ENCODE data around the gene LSAMP.

The LSAMP gene

DNA sequence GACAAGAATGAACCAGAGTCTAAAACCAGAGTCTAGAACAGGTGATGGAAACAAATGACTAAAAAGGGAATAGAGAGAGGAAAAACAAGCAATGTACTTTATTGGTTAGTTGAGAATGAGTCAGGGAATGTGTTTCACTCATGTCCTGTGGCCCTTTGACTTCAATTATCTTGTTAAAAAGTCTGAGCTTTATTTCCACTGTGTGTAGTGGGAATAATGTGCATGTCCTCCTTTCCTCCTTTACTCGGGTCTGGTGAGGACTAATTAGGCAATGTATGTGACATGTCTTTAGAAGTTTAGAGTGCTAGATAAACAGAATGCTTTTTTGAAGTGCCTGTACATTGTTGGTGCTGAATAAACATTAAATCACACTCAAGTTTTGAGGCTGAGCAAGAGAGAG, 21.3 kb downstream of the LSAMP start:
- TF ChIP-seq, protein P1, sequence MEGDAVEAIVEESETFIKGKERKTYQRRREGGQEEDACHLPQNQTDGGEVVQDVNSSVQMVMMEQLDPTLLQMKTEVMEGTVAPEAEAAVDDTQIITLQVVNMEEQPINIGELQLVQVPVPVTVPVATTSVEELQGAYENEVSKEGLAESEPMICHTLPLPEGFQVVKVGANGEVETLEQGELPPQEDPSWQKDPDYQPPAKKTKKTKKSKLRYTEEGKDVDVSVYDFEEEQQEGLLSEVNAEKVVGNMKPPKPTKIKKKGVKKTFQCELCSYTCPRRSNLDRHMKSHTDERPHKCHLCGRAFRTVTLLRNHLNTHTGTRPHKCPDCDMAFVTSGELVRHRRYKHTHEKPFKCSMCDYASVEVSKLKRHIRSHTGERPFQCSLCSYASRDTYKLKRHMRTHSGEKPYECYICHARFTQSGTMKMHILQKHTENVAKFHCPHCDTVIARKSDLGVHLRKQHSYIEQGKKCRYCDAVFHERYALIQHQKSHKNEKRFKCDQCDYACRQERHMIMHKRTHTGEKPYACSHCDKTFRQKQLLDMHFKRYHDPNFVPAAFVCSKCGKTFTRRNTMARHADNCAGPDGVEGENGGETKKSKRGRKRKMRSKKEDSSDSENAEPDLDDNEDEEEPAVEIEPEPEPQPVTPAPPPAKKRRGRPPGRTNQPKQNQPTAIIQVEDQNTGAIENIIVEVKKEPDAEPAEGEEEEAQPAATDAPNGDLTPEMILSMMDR (IDR thresholded peaks at IDR 0.05; ENCODE audit: control insufficient read depth, insufficient read depth, low read depth, low read length, missing control alignments) = no peak
- DNase-seq (ENCODE audit: low read depth) = no peak
- no peak overlapping the region for H3K4me3 ChIP-seq (ENCODE audit: control insufficient read depth, low read depth, low read length)

DNA sequence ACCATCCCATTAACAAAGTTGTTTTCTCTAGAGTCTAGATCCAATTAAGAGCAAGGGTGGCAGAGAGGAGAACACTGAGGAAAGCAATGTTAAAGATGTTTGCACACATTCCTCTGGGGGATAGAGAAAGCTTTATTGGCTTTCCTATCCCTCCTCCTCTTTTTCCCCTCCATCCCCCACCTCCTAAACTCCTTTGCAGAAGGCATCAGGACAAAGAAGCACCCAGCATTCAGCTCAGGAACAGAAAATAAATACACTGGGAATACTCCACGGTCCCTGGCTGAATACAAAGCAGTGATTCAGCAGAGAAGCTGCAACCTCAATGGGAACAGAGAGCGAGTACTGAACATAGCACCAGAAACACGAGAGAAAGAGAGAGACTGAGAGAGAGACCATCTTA, 21.9 kb downstream of the LSAMP start:
- no peak overlapping the region for H3K4me3 ChIP-seq (ENCODE audit: control insufficient read depth, low read depth, low read length)
- TF ChIP-seq, protein P1 (IDR thresholded peaks at IDR 0.05; ENCODE audit: control insufficient read depth, insufficient read depth, low read depth, low read length, missing control alignments) = no peak
- DNase-seq (ENCODE audit: low read depth) = no peak

DNA sequence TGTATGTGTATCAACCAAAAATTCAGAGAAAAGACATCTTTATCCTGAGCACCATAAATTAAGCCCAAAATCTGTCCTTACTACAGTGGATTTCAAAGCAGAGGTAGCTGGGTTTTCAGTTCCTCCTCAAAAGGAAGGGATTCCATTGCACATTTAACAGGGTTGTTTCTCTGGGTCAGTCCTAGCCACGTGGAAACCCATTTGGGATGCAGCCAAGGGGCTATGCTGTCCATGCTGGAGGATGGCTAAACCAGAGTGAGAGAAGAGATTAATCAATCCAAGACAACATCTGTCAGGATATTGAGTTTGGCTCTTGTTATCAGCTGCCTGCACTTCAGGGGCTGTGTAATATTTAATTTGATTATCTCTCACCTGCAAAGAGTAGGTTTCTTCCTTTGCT, 28.1 kb downstream of the LSAMP start:
- no peak for DNase-seq (ENCODE audit: low read depth)
- TF ChIP-seq, protein P1 (IDR thresholded peaks at IDR 0.05; ENCODE audit: control insufficient read depth, insufficient read depth, low read depth, low read length, missing control alignments) = no peak
- H3K4me3 ChIP-seq (ENCODE audit: control insufficient read depth, low read depth, low read length) = no peak overlapping the region

DNA sequence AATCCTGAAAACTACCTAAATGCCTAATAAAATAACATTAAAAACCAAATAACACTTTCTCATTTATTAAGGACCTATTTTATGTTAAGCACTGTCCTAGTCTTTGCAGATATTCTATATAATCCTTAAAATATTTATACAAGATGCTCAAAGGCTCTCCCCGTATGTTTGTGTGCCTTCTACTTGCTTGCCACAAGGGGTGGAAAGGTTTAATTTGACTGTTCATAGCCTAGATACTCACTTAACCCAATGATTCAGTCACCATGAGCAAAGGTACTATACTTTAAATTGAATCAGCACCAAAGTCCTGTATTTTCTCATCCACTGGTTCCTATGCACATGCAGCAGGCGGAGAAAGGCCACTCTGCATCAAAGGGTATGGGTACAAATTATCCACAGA, 32.0 kb downstream of the LSAMP start:
- TF ChIP-seq, protein P1 (IDR thresholded peaks at IDR 0.05; ENCODE audit: control insufficient read depth, insufficient read depth, low read depth, low read length, missing control alignments) = no peak
- H3K4me3 ChIP-seq (ENCODE audit: control insufficient read depth, low read depth, low read length) = no peak overlapping the region
- DNase-seq (ENCODE audit: low read depth) = no peak

DNA sequence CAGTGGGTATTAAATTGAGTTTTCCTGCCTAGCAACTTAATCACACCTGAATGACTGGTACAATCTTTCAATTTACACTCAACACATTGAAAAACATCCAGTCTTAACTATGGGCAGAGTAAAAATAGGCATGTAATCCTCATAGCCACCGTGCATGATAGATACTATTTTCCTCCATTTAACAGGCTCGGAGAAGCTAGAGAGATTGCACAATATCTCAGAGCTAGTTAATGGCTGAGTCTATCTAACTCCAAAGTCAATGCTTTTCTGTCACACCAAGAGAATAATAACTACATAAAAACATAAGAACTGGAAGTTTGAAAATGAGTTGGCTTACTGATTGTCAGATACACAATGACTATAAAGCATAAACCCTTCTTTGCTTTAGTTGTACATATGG, 36.8 kb downstream of the LSAMP start:
- TF ChIP-seq, protein P1 (IDR thresholded peaks at IDR 0.05; ENCODE audit: control insufficient read depth, insufficient read depth, low read depth, low read length, missing control alignments) = no peak
- no peak for DNase-seq (ENCODE audit: low read depth)
- H3K4me3 ChIP-seq (ENCODE audit: control insufficient read depth, low read depth, low read length) = no peak overlapping the region

DNA sequence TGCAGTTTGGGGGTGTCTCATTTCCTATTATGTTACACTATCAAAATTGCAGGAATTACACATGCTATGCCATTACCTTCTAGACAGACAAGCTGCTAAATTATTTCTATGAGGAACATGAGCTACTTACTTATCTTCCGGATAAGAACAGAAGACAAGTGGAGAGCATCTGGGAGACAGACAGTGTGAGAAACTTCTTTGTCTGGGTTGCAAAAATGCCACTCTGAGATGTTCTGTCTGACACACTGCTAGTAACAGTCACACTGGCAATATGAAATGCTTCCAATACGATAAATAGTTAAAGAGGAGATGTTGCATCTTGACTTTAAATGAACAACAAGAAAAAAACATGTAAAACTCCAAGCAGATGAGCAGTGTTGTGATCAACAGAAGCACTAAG, 40.1 kb downstream of the LSAMP start:
- no peak overlapping the region for H3K4me3 ChIP-seq (ENCODE audit: control insufficient read depth, low read depth, low read length)
- TF ChIP-seq, protein P1 (IDR thresholded peaks at IDR 0.05; ENCODE audit: control insufficient read depth, insufficient read depth, low read depth, low read length, missing control alignments) = no peak
- no peak for DNase-seq (ENCODE audit: low read depth)

DNA sequence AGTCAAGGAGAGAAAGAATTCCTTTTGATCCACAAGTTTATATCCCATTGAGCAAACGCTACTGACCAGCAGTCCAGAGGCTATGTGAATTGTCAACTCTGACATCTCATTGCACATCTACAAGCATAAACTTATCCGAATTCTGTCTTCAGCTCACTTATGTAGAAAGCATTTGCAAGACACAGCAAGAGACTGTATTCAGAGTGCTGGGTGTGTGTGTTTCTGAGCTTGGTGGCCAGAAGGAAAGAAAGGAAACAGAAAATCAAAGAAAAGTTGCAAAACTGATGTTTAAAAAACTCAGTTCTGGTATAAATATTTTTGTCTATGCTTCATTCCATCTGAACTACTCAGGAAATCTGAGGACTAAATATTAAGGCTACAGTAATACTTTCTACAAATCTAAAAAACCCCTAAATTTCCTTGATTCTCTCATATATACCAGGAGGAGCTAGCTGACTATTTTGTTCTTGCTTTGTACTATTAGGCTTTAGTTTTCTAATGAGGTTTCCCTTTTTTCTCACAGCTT, 45.5 kb downstream of the LSAMP start:
- TF ChIP-seq, protein P1 (IDR thresholded peaks at IDR 0.05; ENCODE audit: control insufficient read depth, insufficient read depth, low read depth, low read length, missing control alignments) = no peak
- DNase-seq (ENCODE audit: low read depth) = no peak
- no peak overlapping the region for H3K4me3 ChIP-seq (ENCODE audit: control insufficient read depth, low read depth, low read length)
